Keratinocyte (primary cell): Measurements from ENCODE around the gene TADA3. TPM values are rescaled to one million over a fixed set of nuclear protein-coding genes. Genes with fewer than 3 reads are reported as not detected.

Source experiments
- DNase-seq: peaks from one replicate; pipeline ENCODE4 v3.0.0-alpha.2; 2011; ENCODE audit warnings: low read depth, missing footprints, low spot score
- FAIRE-seq: peaks from 2 replicates; lab custom pipeline; 2011; peaks lifted over from hg19 to GRCh38; lab: Jason Lieb, UNC
- H2AFZ ChIP-seq: 2 replicates; pipeline ENCODE4 v1.6.0; 2012; ENCODE audit warnings: low read length, control low read depth, inconsistent platforms; ENCODE audit not compliant: control insufficient read depth
- H3K27ac ChIP-seq: 2 replicates; pipeline ENCODE4 v1.5.1; 2011; ENCODE audit warnings: low read length; ENCODE audit not compliant: control insufficient read depth, insufficient read depth
- H3K27me3 ChIP-seq: 3 replicates; pipeline ENCODE4 v1.6.0; 2011; ENCODE audit warnings: low read length; ENCODE audit not compliant: control insufficient read depth, insufficient read depth; ENCODE audit errors: extremely low read depth
- H3K36me3 ChIP-seq, 2 experiments: 2 replicates in 1 of 2; 3 replicates in 1 of 2; pipeline ENCODE4 v1.5.1; 2011; ENCODE audit warnings: low read length in 2 of 2, mild to moderate bottlenecking in 1 of 2; ENCODE audit not compliant: control insufficient read depth in 2 of 2, insufficient read depth in 2 of 2; ENCODE audit errors: extremely low read depth in 1 of 2
- H3K4me1 ChIP-seq: 3 replicates; pipeline ENCODE4 v1.5.1; 2011; ENCODE audit warnings: low read length; ENCODE audit not compliant: control insufficient read depth, insufficient read depth; ENCODE audit errors: extremely low read depth
- H3K4me2 ChIP-seq: 3 replicates; pipeline ENCODE4 v1.6.0; 2011; ENCODE audit warnings: low read depth, low read length; ENCODE audit not compliant: control insufficient read depth, insufficient read depth; ENCODE audit errors: extremely low read depth
- H3K4me3 ChIP-seq, 3 experiments: fragments of 200-600 bp in 1 of 3; sonication (generic) in 1 of 3; 2 replicates in 2 of 3; 3 replicates in 1 of 3; pipeline ENCODE4 v1.5.1; 2011 to 2016; ENCODE audit warnings: low read length in 3 of 3, mild to moderate bottlenecking in 3 of 3, control low read depth in 2 of 3, inconsistent platforms in 1 of 3, low read depth in 1 of 3, mixed read lengths in 1 of 3, mixed run types in 1 of 3, moderate library complexity in 1 of 3; ENCODE audit not compliant: control insufficient read depth in 2 of 3, insufficient read depth in 2 of 3; ENCODE audit errors: extremely low read depth in 1 of 3
- H3K79me2 ChIP-seq: 2 replicates; pipeline ENCODE4 v1.6.0; 2012; ENCODE audit warnings: low read length; ENCODE audit not compliant: control insufficient read depth, insufficient read depth
- H3K9ac ChIP-seq: 3 replicates; pipeline ENCODE4 v1.6.0; 2011; ENCODE audit warnings: low read length; ENCODE audit not compliant: control insufficient read depth, insufficient read depth; ENCODE audit errors: extremely low read depth
- H3K9me1 ChIP-seq: 3 replicates; pipeline ENCODE4 v1.6.0; 2011; ENCODE audit warnings: low read length; ENCODE audit not compliant: control insufficient read depth, insufficient read depth; ENCODE audit errors: extremely low read depth
- H3K9me3 ChIP-seq: 2 replicates; pipeline ENCODE4 v1.5.1; 2012; ENCODE audit warnings: low read depth, low read length; ENCODE audit not compliant: control insufficient read depth
- H4K20me1 ChIP-seq: 3 replicates; pipeline ENCODE4 v1.6.0; 2011; ENCODE audit warnings: low read length; ENCODE audit not compliant: control insufficient read depth, insufficient read depth; ENCODE audit errors: extremely low read depth
- CTCF ChIP-seq, 3 experiments: IDR thresholded peaks in 1 of 3; conservative IDR thresholded peaks in 1 of 3; optimal IDR thresholded peaks in 1 of 3; 2 replicates in 2 of 3; 3 replicates in 1 of 3; pipeline versions ENCODE3 to v1.5.1; 2011; ENCODE audit warnings: low read length in 3 of 3, mild to moderate bottlenecking in 3 of 3, moderate library complexity in 2 of 3, control low read depth in 1 of 3, inconsistent platforms in 1 of 3; ENCODE audit not compliant: insufficient read depth in 2 of 3; ENCODE audit errors: extremely low read depth in 1 of 3
- EZH2 ChIP-seq: IDR thresholded peaks from one replicate; pipeline ENCODE4 v1.6.1; 2012; ENCODE audit warnings: inconsistent platforms, mild to moderate bottlenecking, low read length, moderate library complexity
- dilution Hi-C: fragments of 300-500 bp; cut with MboI; formaldehyde crosslinking; loops from one replicate; pipeline ENCODE4 v1.7.0; 2020; ENCODE audit warnings: low sequenced_read_pairs; ENCODE audit not compliant: extremely low pct_ligation_motif_present
- polyA plus RNA-seq, 5 experiments: library from polyadenylated mRNA; depleted of rRNA in 3 of 5; stranded (reverse) in 3 of 5; stranded (forward) in 1 of 5; unstranded in 1 of 5; fragments of >200 nt; gene quantifications; 1 replicate in 1 of 5; 2 replicates in 3 of 5; 3 replicates in 1 of 5; pipeline versions ENCODE4 v1.2.1 to v1.2.3, GENCODE V29; 2011 to 2012; ENCODE audit warnings: missing spikeins in 2 of 5, low read depth in 1 of 5, low replicate concordance in 1 of 5

TADA3 gene
- polyA plus RNA-seq, 1 donor (not counting 4 experiments of a cell fraction or from before 2014, with no cell fraction given), result 29.6 TPM

GRCh38 chr3:9826815-9827573 lies 34.7 kb upstream of the TADA3 start:
- no peak overlapping the region for H3K4me2 ChIP-seq
- no peaks in the 10 kb centered on the region for H4K20me1 ChIP-seq
- no peak for FAIRE-seq
- no peaks in the 10 kb centered on the region for H3K9me1 ChIP-seq
- H3K27me3 ChIP-seq, result no peaks in the 10 kb centered on the region
- TF ChIP-seq EZH2, result no peak
- peak in 2 of 3 experiments; percentile 28 to 44 for TF ChIP-seq CTCF (optimal IDR thresholded peaks at IDR 0.05 in 1 of 3, IDR thresholded peaks at IDR 0.05 in 1 of 3, conservative IDR thresholded peaks at IDR 0.05 in 1 of 3; ENCODE audit: extremely low read depth in 1 of 3, insufficient read depth in 2 of 3, low read length in 3 of 3)
- dilution Hi-C loops, result no loop called here
- no peak overlapping the region for H2AFZ ChIP-seq
- no peaks in the 10 kb centered on the region for H3K79me2 ChIP-seq
- no peaks in the 10 kb centered on the region for H3K9me3 ChIP-seq
- no peak overlapping the region for H3K27ac ChIP-seq
- H3K9ac ChIP-seq, result no peak overlapping the region
- no peak for DNase-seq
- peaks cover 0 to 1% of the 10 kb centered on the region in 2 experiments for H3K36me3 ChIP-seq
- no peak overlapping the region for H3K4me3 ChIP-seq
- no peaks in the 10 kb centered on the region for H3K4me1 ChIP-seq

GRCh38 chr3:9825451-9826040 lies 33.3 kb upstream of the TADA3 start:
- Histone ChIP-seq H3K9me3 (no peaks in the 10 kb centered on the region), H3K9me1 (no peaks in the 10 kb centered on the region), H3K79me2 (no peaks in the 10 kb centered on the region), H2AFZ (no peak overlapping the region), H3K27ac (no peak overlapping the region), H3K9ac (no peak overlapping the region), H4K20me1 (no peaks in the 10 kb centered on the region), H3K36me3 (peaks cover 0 to 2% of the 10 kb centered on the region in 2 experiments), H3K4me3 (no peak overlapping the region), H3K4me2 (no peak overlapping the region), H3K4me1 (no peaks in the 10 kb centered on the region), H3K27me3 (no peaks in the 10 kb centered on the region)
- FAIRE-seq, result no peak
- TF ChIP-seq CTCF (optimal IDR thresholded peaks at IDR 0.05 in 1 of 3, IDR thresholded peaks at IDR 0.05 in 1 of 3, conservative IDR thresholded peaks at IDR 0.05 in 1 of 3; ENCODE audit: extremely low read depth in 1 of 3, insufficient read depth in 2 of 3, low read length in 3 of 3) (no peak), EZH2 (no peak)
- DNase-seq, result no peak
- dilution Hi-C loops, result no loop called here
